Adrenal gland (tissue), 5 donors: Measurements from ENCODE around the gene DPH3.

Experiments
- POLR2A ChIP-seq, 2 donors: fragments of 450-650 bp; IDR thresholded peaks; one replicate each; pipeline ENCODE4 v1.6.1; 2017; ENCODE audit warnings: antibody characterized with exemption in 2 of 2, mild to moderate bottlenecking in 2 of 2, moderate library complexity in 1 of 2
- TF ChIP-seq, protein P1 (sequence below), 6 experiments: fragments of 450-650 bp in 4 of 6; fragments of 200-600 bp in 2 of 6; sonication (generic) in 1 of 6; IDR thresholded peaks; 1 replicate in 5 of 6; 2 replicates in 1 of 6; pipeline versions ENCODE4 v1.5.1 to v1.8.0; 2016 to 2021; ENCODE audit warnings: antibody characterized with exemption in 6 of 6, mild to moderate bottlenecking in 2 of 6, moderate library complexity in 1 of 6
- donor health status: DM: no; HTN: no; CAD: no.

- TF ChIP-seq, protein P1, sequence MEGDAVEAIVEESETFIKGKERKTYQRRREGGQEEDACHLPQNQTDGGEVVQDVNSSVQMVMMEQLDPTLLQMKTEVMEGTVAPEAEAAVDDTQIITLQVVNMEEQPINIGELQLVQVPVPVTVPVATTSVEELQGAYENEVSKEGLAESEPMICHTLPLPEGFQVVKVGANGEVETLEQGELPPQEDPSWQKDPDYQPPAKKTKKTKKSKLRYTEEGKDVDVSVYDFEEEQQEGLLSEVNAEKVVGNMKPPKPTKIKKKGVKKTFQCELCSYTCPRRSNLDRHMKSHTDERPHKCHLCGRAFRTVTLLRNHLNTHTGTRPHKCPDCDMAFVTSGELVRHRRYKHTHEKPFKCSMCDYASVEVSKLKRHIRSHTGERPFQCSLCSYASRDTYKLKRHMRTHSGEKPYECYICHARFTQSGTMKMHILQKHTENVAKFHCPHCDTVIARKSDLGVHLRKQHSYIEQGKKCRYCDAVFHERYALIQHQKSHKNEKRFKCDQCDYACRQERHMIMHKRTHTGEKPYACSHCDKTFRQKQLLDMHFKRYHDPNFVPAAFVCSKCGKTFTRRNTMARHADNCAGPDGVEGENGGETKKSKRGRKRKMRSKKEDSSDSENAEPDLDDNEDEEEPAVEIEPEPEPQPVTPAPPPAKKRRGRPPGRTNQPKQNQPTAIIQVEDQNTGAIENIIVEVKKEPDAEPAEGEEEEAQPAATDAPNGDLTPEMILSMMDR (IDR thresholded peaks at IDR 0.05) = no peak
- TF ChIP-seq POLR2A (IDR thresholded peaks at IDR 0.05) = no peak
Measured at GRCh38 chr3:16227566-16227965, 37.2 kb downstream of the DPH3 start.
